Measurements from ENCODE around the gene NRIP1.
"Not testable (repeated sequence)": the region's sequence is repeated elsewhere in the genome, so short reads cannot be mapped to it uniquely, and the experiment has no call there.

GRCh38 chr21:15030861-15031260 lies 33.9 kb downstream of the NRIP1 start:
- not testable (repeated sequence) for TF ChIP-seq CTCF (conservative IDR thresholded peaks at IDR 0.05 in 1 of 2, IDR thresholded peaks at IDR 0.05 in 1 of 2; ENCODE audit: extremely low read depth in 1 of 2, insufficient read depth in 1 of 2, low read depth in 1 of 2, low read length in 2 of 2); EZH2 (IDR thresholded peaks at IDR 0.05; ENCODE audit: borderline replicate concordance, low read length)
